GM13976 (cell line): Measurements from ENCODE around the gene C21orf58.

ENCODE experiments used
- DNase-seq: peaks from one replicate; pipeline ENCODE4 v3.0.0; 2012; ENCODE audit warnings: low spot score
- CTCF ChIP-seq: IDR thresholded peaks from 2 replicates; pipeline ENCODE4 v1.5.1; 2012; ENCODE audit warnings: borderline replicate concordance, mild to moderate bottlenecking; ENCODE audit not compliant: insufficient read depth; ENCODE audit errors: extremely low read depth, missing control alignments, control extremely low read depth
- in situ Hi-C: fragments of 300-500 bp; cut with MboI; formaldehyde crosslinking; loops from one replicate; pipeline ENCODE4 v1.12.0; 2022; ENCODE audit warnings: low sequenced_read_pairs, mixed read lengths, inconsistent platforms; ENCODE audit not compliant: unreplicated experiment

The C21orf58 gene

GRCh38 chr21:46291561-46291960, 32.1 kb downstream of the C21orf58 start:
- in situ Hi-C loops, result no loop called here
- DNase-seq, result no peak
- TF ChIP-seq CTCF, result no peak

- DNase-seq, result no peak
- TF ChIP-seq CTCF, result no peak
- in situ Hi-C loops, result no loop called here
These were observed 34.0 kb downstream of the C21orf58 start for GRCh38 chr21:46289655-46290179.

GRCh38 chr21:46287541-46287940, 36.1 kb downstream of the C21orf58 start:
- in situ Hi-C loops, result no loop called here

GRCh38 chr21:46286648-46287002, 37.0 kb downstream of the C21orf58 start:
- DNase-seq, result no peak
- no peak for TF ChIP-seq CTCF
- in situ Hi-C loops, result no loop called here

More at GRCh38 chr21:46287541-46287940, 36.1 kb downstream of the C21orf58 start:
- no peak for DNase-seq
- TF ChIP-seq CTCF, result no peak

GRCh38 chr21:46285761-46286647, 37.7 kb downstream of the C21orf58 start, which contains the start of gene YBEY:
YBEY (plus strand) TSS chr21:46286342; CDS start chr21:46286914, 572 bp downstream.
- TF ChIP-seq CTCF, result peak; percentile 28
- DNase-seq, result peak; percentile 98
- in situ Hi-C loops, result no loop called here

- TF ChIP-seq CTCF, result no peak
- in situ Hi-C loops, result no loop called here
- DNase-seq, result no peak
These were observed 38.4 kb downstream of the C21orf58 start, which contains the start of gene MCM3AP for GRCh38 chr21:46285206-46285661. MCM3AP (minus strand) TSS chr21:46285611; CDS start chr21:46285286, 325 bp downstream.
